ENCODE results near the gene GPX8. TPM values are rescaled to one million over a fixed set of nuclear protein-coding genes. Genes with fewer than 3 reads are reported as not detected.

The GPX8 gene
- total and polyA plus RNA-seq, 4 donors: 0.68 to 1.2 (median 1.0) TPM

GRCh38 chr5:55113327-55113726 lies 46.6 kb upstream of the GPX8 start:
- Histone ChIP-seq H3K4me3 (ENCODE audit: low read depth in 1 of 3, low read length in 3 of 3) (no peak overlapping the region), H3K36me3 (ENCODE audit: control insufficient read depth in 4 of 4, insufficient read depth in 3 of 4, low read depth in 1 of 4, low read length in 3 of 4) (no peaks in the 10 kb centered on the region), H3K9ac (ENCODE audit: low read depth in 1 of 2, low read length in 2 of 2) (no peak overlapping the region), H3K27ac (ENCODE audit: low read depth in 1 of 2, low read length in 2 of 2) (no peak overlapping the region), H3K27me3 (ENCODE audit: control insufficient read depth in 4 of 4, insufficient read depth in 4 of 4, low read length in 3 of 4) (no peaks in the 10 kb centered on the region), H3K9me3 (ENCODE audit: control insufficient read depth in 4 of 4, low read length in 3 of 4) (no peaks in the 10 kb centered on the region), H3K4me1 (ENCODE audit: control insufficient read depth in 4 of 4, insufficient read depth in 4 of 4, low read length in 3 of 4) (no peaks in the 10 kb centered on the region)
- DNase-seq (ENCODE audit: low spot score): no peak
- TF ChIP-seq REST (IDR thresholded peaks at IDR 0.05) (no peak), EGR1 (IDR thresholded peaks at IDR 0.05; ENCODE audit: low read depth in 2 of 2) (no peak), MAX (IDR thresholded peaks at IDR 0.05) (no peak), JUND (IDR thresholded peaks at IDR 0.05) (no peak), FOXA2 (IDR thresholded peaks at IDR 0.05) (no peak), RAD21 (IDR thresholded peaks at IDR 0.05) (no peak)

GRCh38 chr5:55114061-55114460 lies 45.9 kb upstream of the GPX8 start:
- H3K9me3 ChIP-seq (ENCODE audit: control insufficient read depth in 4 of 4, low read length in 3 of 4): no peaks in the 10 kb centered on the region
- TF ChIP-seq CTCF (IDR thresholded peaks at IDR 0.05; ENCODE audit: low read depth, low read length, missing input control): no peak
- no peak for TF ChIP-seq ZBTB33 (IDR thresholded peaks at IDR 0.05)
- TF ChIP-seq TAF1 (conservative IDR thresholded peaks at IDR 0.05): no peak
- TF ChIP-seq RAD21 (IDR thresholded peaks at IDR 0.05): no peak
- no peak for TF ChIP-seq GABPA (IDR thresholded peaks at IDR 0.05 in 1 of 2, conservative IDR thresholded peaks at IDR 0.05 in 1 of 2)
- no peak for TF ChIP-seq SP1 (IDR thresholded peaks at IDR 0.05)
- TF ChIP-seq MAX (IDR thresholded peaks at IDR 0.05): no peak
- TF ChIP-seq ATF3 (IDR thresholded peaks at IDR 0.05): no peak
- no peak for TF ChIP-seq EGR1 (IDR thresholded peaks at IDR 0.05; ENCODE audit: low read depth in 2 of 2)
- no peak for TF ChIP-seq FOXA2 (IDR thresholded peaks at IDR 0.05)
- TF ChIP-seq REST (IDR thresholded peaks at IDR 0.05): no peak
- no peak for TF ChIP-seq HNF4G (IDR thresholded peaks at IDR 0.05)
- no peak overlapping the region for H3K4me3 ChIP-seq (ENCODE audit: low read depth in 1 of 3, low read length in 3 of 3)
- no peaks in the 10 kb centered on the region for H3K27me3 ChIP-seq (ENCODE audit: control insufficient read depth in 4 of 4, insufficient read depth in 4 of 4, low read length in 3 of 4)
- no peak overlapping the region for H3K9ac ChIP-seq (ENCODE audit: low read depth in 1 of 2, low read length in 2 of 2)
- no peaks in the 10 kb centered on the region for H3K36me3 ChIP-seq (ENCODE audit: control insufficient read depth in 4 of 4, insufficient read depth in 3 of 4, low read depth in 1 of 4, low read length in 3 of 4)
- H3K4me1 ChIP-seq (ENCODE audit: control insufficient read depth in 4 of 4, insufficient read depth in 4 of 4, low read length in 3 of 4): no peaks in the 10 kb centered on the region
- no peak overlapping the region for H3K27ac ChIP-seq (ENCODE audit: low read depth in 1 of 2, low read length in 2 of 2)
- WGBS: 85% methylated on average over 3 of the region's 3 CpGs
- DNase-seq (ENCODE audit: low spot score): no peak

Measured in liver (tissue), 9 donors.